Smooth muscle cell (in vitro differentiated cells): ENCODE results near the gene AKT3. TPM values are rescaled to one million over a fixed set of nuclear protein-coding genes. Genes with fewer than 3 reads are reported as not detected.

ENCODE experiments used
- DNase-seq: peaks from one replicate; lab custom pipeline; 2025; ENCODE audit not compliant: unreplicated experiment; lab: John Stamatoyannopoulos, UW
- H2AFZ ChIP-seq: fragments of 200-600 bp; sonication (generic); 2 replicates; pipeline ENCODE4 v1.6.0; 2016; ENCODE audit warnings: antibody characterized with exemption, low read depth, mild to moderate bottlenecking
- H3F3A ChIP-seq: fragments of 200-600 bp; sonication (generic); 2 replicates; pipeline ENCODE4 v1.6.0; 2017; ENCODE audit warnings: antibody characterized with exemption, low read depth
- H3K27ac ChIP-seq: fragments of 200-600 bp; sonication (generic); 2 replicates; pipeline ENCODE4 v1.5.1; 2016; ENCODE audit warnings: low read depth, mild to moderate bottlenecking
- H3K27me3 ChIP-seq: fragments of 200-600 bp; sonication (generic); 2 replicates; pipeline ENCODE4 v1.6.1; 2016; ENCODE audit warnings: low read depth, mild to moderate bottlenecking
- H3K36me3 ChIP-seq: fragments of 200-600 bp; sonication (generic); 2 replicates; pipeline ENCODE4 v1.5.1; 2016; ENCODE audit warnings: low read depth
- H3K4me1 ChIP-seq: fragments of 200-600 bp; sonication (generic); 2 replicates; pipeline ENCODE4 v1.5.1; 2016; ENCODE audit warnings: low read depth
- H3K4me2 ChIP-seq: fragments of 200-600 bp; sonication (generic); 2 replicates; pipeline ENCODE4 v1.6.0; 2016; ENCODE audit warnings: mild to moderate bottlenecking
- H3K4me3 ChIP-seq: fragments of 200-600 bp; sonication (generic); 2 replicates; pipeline ENCODE4 v1.5.1; 2016; ENCODE audit warnings: mild to moderate bottlenecking
- H3K79me2 ChIP-seq: fragments of 200-600 bp; sonication (generic); 2 replicates; pipeline ENCODE4 v1.6.0; 2016; ENCODE audit warnings: low read depth, mild to moderate bottlenecking
- H3K9ac ChIP-seq: fragments of 200-600 bp; sonication (generic); 2 replicates; pipeline ENCODE4 v1.6.0; 2016; ENCODE audit warnings: low read depth
- H3K9me3 ChIP-seq: fragments of 200-600 bp; sonication (generic); replicated peaks from 2 replicates; pipeline ENCODE4 v1.5.1; 2016; ENCODE audit warnings: low read depth
- H4K20me1 ChIP-seq: fragments of 200-600 bp; sonication (generic); 2 replicates; pipeline ENCODE4 v1.6.0; 2016; ENCODE audit warnings: low read depth
- CTCF ChIP-seq: fragments of 200-600 bp; sonication (generic); IDR thresholded peaks from 2 replicates; pipeline ENCODE4 v1.5.1; 2017; ENCODE audit warnings: borderline replicate concordance, mild to moderate bottlenecking, antibody characterized with exemption; ENCODE audit not compliant: insufficient read depth, poor library complexity, severe bottlenecking
- WGBS: methylation state at CpG from one replicate; pipeline ENCODE4 v1.1.7; 2016; ENCODE audit warnings: low lambda C conversion rate; 5-methylcytosine and 5-hydroxymethylcytosine counted together
- polyA plus RNA-seq: library from polyadenylated mRNA; unstranded; fragments of >200 nt; fragmentation: Nextera tagmentation; extraction: Ambion mirVana; gene quantifications from 2 replicates; pipeline ENCODE4 v1.2.1, GENCODE V29; 2016
- total RNA-seq: library from RNA; depleted of rRNA; stranded (reverse); fragments of >200 nt; gene quantifications from 2 replicates; pipeline ENCODE4 v1.2.3, GENCODE V29; 2014

AKT3 gene
- total and polyA plus RNA-seq, 2 experiments from 2014 or later, result 5.5 to 32.3 TPM

GRCh38 chr1:243508943-243509342, 341.1 kb downstream of the AKT3 start:
- H3K79me2 ChIP-seq, result no peaks in the 10 kb centered on the region
- no peak overlapping the region for H2AFZ ChIP-seq
- H3K9ac ChIP-seq, result no peak overlapping the region
- H4K20me1 ChIP-seq, result no peaks in the 10 kb centered on the region
- no peaks in the 10 kb centered on the region for H3K36me3 ChIP-seq
- H3K27me3 ChIP-seq, result no peaks in the 10 kb centered on the region
- DNase-seq, result no peak
- no peaks in the 10 kb centered on the region for H3F3A ChIP-seq
- 100% methylated on average over 1 of the region's 1 CpG for WGBS
- no peak overlapping the region for H3K4me3 ChIP-seq
- H3K9me3 ChIP-seq, result no peaks in the 10 kb centered on the region
- H3K4me2 ChIP-seq, result no peak overlapping the region
- TF ChIP-seq CTCF, result no peak
- no peak overlapping the region for H3K27ac ChIP-seq
- peaks cover 9% of the 10 kb centered on the region for H3K4me1 ChIP-seq

DNA sequence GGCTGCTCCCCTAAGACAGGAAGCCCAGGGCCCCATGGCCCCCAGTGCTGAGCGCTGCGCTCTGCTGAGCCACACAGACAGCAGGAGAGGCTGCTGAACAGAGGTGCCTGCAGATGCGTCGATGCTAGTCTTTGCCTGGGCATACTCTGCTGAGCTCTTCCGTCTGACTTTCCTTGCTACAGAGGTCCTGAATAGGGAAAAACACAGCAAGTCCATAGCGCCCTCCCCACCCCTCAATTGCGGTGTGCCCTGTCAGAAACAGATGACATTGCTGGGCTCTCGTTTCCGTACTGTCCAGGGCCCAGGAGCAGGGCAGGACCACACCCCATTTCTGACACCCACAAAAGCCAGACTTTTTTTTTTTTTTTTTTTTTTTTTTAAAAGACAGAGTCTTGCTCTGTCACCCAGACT, 341.7 kb downstream of the AKT3 start:
- H3K9ac ChIP-seq, result no peak overlapping the region
- H3K27ac ChIP-seq, result no peak overlapping the region
- TF ChIP-seq CTCF, result no peak
- H3K4me1 ChIP-seq, result peaks cover 3% of the 10 kb centered on the region
- no peaks in the 10 kb centered on the region for H3K79me2 ChIP-seq
- no peaks in the 10 kb centered on the region for H4K20me1 ChIP-seq
- no peak for DNase-seq
- no peaks in the 10 kb centered on the region for H3K36me3 ChIP-seq
- no peak overlapping the region for H3K4me2 ChIP-seq
- WGBS, result 92% methylated on average over 9 of the region's 9 CpGs
- no peaks in the 10 kb centered on the region for H3K9me3 ChIP-seq
- H3F3A ChIP-seq, result no peaks in the 10 kb centered on the region
- H2AFZ ChIP-seq, result no peak overlapping the region
- no peaks in the 10 kb centered on the region for H3K27me3 ChIP-seq
- H3K4me3 ChIP-seq, result no peak overlapping the region

DNA sequence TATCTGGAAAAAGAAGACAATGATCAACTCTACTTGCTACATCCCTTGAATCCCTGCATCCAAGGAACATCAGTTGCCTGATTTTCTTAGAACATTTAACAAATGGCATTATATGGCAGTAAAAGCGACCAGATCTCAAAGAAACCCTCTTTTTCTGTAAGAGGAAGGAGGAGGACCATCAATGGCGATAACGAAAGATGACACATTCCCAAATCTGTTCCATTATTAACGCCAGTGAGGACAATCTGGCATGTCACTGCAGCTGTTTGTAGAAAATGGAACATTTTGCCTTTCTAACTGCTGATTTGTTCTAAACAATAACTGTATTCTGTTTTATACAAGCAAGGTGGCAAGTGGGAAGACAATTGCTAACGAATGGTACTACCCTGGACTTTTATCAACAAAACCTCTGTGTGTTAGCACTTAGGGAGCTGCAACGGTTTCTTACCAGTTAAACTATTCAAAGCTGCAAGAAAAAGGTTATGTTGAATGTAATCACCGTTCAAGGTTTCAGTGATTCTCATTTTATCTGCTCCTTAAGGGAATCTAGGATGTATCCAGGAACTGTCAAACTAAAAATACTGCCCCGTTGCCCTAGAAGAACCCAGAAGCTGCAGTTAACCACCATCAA, 342.3 kb downstream of the AKT3 start:
- Histone ChIP-seq H3F3A (no peaks in the 10 kb centered on the region), H4K20me1 (no peaks in the 10 kb centered on the region), H3K36me3 (no peaks in the 10 kb centered on the region), H3K4me1 (peaks cover 3% of the 10 kb centered on the region), H3K79me2 (no peaks in the 10 kb centered on the region), H3K4me3 (no peak overlapping the region), H3K9me3 (no peaks in the 10 kb centered on the region), H3K27ac (no peak overlapping the region), H2AFZ (no peak overlapping the region), H3K9ac (no peak overlapping the region), H3K4me2 (no peak overlapping the region), H3K27me3 (no peaks in the 10 kb centered on the region)
- no peak for DNase-seq
- WGBS, result 92% methylated on average over 8 of the region's 8 CpGs
- TF ChIP-seq CTCF, result no peak
